Neural crest cell (in vitro differentiated cells): ENCODE results near the gene PLSCR1. TPM values are rescaled to one million over a fixed set of nuclear protein-coding genes. Genes with fewer than 3 reads are reported as not detected.

ENCODE experiments used
- DNase-seq: peaks from one replicate; pipeline ENCODE4 v3.0.0; 2021; ENCODE audit warnings: low read depth, mixed read lengths, low spot score
- H3K27ac Mint-ChIP-seq: one replicate; pipeline ENCODE4 v1.8.0; 2021; ENCODE audit warnings: mild to moderate bottlenecking, mixed read lengths; ENCODE audit not compliant: unreplicated experiment
- H3K27me3 Mint-ChIP-seq: 2 replicates; pipeline ENCODE4 v1.8.0; 2021; ENCODE audit warnings: low read depth, mild to moderate bottlenecking, mixed read lengths
- H3K36me3 Mint-ChIP-seq: 2 replicates; pipeline ENCODE4 v1.8.0; 2021; ENCODE audit warnings: low read depth, mild to moderate bottlenecking, mixed read lengths
- H3K4me1 Mint-ChIP-seq: 2 replicates; pipeline ENCODE4 v1.8.0; 2021; ENCODE audit warnings: mixed read lengths
- H3K4me3 Mint-ChIP-seq: one replicate; pipeline ENCODE4 v1.8.0; 2021; ENCODE audit warnings: mild to moderate bottlenecking, mixed read lengths
- H3K9me3 Mint-ChIP-seq: 2 replicates; pipeline ENCODE4 v1.8.0; 2021; ENCODE audit warnings: mixed read lengths
- total RNA-seq: library from RNA; stranded (reverse); gene quantifications from 2 replicates; pipeline ENCODE4 v1.2.1, GENCODE V29; 2021
- TF ChIP-seq, protein P1 (sequence below): fragments of 200-600 bp; sonication (generic); conservative IDR thresholded peaks from 2 replicates; pipeline ENCODE4 v1.5.0; 2021; ENCODE audit warnings: antibody characterized with exemption, mild to moderate bottlenecking

The PLSCR1 gene
- total RNA-seq, 1 donor from 2014 or later = 29.8 TPM

DNA sequence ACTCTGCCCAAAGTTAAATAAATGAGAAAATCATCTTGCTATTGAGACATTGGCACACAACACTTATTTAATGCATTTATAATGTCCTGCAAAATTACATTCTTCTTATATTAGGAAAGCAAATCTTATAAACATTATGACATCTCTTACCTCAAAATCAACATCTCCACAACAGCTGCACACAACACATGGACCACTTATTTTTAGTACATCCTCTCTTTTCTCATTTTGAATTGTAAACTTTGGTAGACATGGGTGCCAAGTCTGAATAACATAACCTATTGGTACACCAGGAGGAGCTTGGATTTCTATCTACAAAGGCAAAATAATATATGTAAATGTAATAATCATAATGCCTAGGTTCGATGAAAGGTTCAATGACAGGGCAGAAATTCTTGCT, 23.0 kb downstream of the PLSCR1 start:
- H3K27me3 Mint-ChIP-seq = no peaks in the 10 kb centered on the region
- no peak for DNase-seq
- H3K4me1 Mint-ChIP-seq = peaks cover 10% of the 10 kb centered on the region
- TF ChIP-seq, protein P1, sequence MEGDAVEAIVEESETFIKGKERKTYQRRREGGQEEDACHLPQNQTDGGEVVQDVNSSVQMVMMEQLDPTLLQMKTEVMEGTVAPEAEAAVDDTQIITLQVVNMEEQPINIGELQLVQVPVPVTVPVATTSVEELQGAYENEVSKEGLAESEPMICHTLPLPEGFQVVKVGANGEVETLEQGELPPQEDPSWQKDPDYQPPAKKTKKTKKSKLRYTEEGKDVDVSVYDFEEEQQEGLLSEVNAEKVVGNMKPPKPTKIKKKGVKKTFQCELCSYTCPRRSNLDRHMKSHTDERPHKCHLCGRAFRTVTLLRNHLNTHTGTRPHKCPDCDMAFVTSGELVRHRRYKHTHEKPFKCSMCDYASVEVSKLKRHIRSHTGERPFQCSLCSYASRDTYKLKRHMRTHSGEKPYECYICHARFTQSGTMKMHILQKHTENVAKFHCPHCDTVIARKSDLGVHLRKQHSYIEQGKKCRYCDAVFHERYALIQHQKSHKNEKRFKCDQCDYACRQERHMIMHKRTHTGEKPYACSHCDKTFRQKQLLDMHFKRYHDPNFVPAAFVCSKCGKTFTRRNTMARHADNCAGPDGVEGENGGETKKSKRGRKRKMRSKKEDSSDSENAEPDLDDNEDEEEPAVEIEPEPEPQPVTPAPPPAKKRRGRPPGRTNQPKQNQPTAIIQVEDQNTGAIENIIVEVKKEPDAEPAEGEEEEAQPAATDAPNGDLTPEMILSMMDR = no peak
- H3K4me3 Mint-ChIP-seq = no peak overlapping the region
- no peak overlapping the region for H3K27ac Mint-ChIP-seq
- peaks cover 8% of the 10 kb centered on the region for H3K36me3 Mint-ChIP-seq
- H3K9me3 Mint-ChIP-seq = no peaks in the 10 kb centered on the region

DNA sequence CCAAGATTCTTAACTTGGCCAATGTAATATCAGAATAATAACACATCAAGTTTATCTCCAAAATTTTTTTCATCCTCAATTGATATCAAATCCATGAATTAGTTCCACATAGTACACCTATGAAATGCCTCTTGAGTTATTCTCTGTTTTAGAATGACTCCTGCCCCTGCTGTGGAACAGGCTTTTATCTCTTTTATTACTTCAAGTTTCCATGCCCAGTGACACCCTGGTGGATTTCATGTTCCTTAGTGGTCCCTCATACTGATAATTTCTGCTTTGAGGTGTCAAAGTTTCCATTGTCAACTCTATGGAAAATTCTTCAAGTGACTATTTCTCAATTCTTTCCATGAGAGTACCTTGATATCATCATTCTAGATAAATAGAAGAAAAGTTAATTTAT, 24.6 kb downstream of the PLSCR1 start:
- Mint-ChIP-seq H3K9me3 (no peaks in the 10 kb centered on the region), H3K4me3 (no peak overlapping the region), H3K36me3 (peaks cover 6% of the 10 kb centered on the region), H3K27ac (no peak overlapping the region), H3K4me1 (peaks cover 6% of the 10 kb centered on the region), H3K27me3 (no peaks in the 10 kb centered on the region)
- TF ChIP-seq, protein P1 = no peak
- DNase-seq = no peak

DNA sequence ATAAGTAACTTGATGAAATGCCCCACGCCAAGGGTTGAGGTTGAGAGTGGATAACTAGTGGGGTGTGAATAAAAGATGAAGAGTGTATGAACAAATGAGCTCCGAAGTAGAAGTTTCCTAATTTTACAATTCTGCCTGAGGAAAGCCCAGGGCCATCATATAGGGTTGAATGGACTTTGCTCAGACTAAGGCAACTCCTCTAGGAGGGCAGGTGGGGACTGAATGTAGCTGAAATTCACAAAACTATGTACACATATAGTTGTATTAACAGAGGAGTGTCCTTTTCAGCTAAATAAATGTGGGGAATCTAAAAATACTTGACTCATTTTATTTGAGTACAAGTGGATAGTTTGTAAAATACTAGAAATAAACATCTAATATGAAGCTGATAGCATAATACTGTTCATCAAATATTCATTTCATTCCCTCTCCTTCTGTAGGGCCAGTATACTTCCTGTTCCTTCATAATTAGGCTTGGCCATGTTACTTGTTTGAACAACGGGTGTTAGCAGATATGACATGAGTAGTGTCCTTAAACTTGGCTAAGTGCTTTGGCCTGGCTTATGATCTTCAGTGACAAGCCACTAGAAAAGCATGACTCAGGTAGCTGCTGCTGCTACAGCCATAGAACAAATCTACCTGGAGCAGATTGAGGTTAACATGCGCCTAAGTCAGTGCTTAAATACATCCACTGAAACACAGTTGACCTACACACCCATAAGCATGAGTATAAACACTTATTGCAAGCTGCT, 26.5 kb downstream of the PLSCR1 start:
- no peak for DNase-seq
- H3K9me3 Mint-ChIP-seq = no peaks in the 10 kb centered on the region
- TF ChIP-seq, protein P1 = no peak
- H3K27me3 Mint-ChIP-seq = no peaks in the 10 kb centered on the region
- H3K27ac Mint-ChIP-seq = no peak overlapping the region
- H3K36me3 Mint-ChIP-seq = peaks cover 3% of the 10 kb centered on the region
- H3K4me3 Mint-ChIP-seq = no peak overlapping the region
- peaks cover 6% of the 10 kb centered on the region for H3K4me1 Mint-ChIP-seq

DNA sequence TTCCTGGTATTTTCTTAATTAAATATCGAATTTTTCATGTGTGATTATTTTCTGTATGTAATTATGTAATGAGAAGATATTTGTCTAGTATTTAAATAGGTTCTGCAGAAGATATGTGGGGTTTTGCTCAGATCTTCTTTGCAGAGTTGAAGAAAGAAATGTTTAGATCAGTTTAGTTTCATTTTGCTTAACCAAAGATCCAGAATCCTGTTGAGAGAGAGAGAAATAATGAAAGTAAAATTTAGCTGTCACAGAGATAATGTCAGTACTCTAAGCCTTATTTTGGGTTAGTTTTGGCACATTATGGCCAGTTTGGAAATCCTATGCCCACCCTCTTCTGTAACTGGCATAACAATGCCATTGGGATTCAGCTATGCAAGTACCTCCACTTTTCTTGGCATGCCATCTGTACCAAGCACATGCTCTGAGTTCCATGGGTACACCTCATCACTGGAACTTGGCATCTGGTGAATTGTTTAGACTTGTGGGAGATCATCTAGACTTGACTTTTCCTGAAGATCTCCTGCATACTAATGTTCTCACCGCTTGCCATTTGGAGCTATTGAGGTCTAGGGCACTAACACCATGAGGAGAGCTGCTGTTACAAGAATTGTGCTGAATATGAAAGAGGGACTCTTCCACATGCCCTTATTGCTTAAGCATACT, 30.9 kb downstream of the PLSCR1 start:
- Mint-ChIP-seq H3K4me3 (no peak overlapping the region), H3K27ac (no peak overlapping the region), H3K4me1 (no peaks in the 10 kb centered on the region), H3K36me3 (peaks cover 5% of the 10 kb centered on the region), H3K9me3 (peaks cover 3% of the 10 kb centered on the region), H3K27me3 (no peaks in the 10 kb centered on the region)
- TF ChIP-seq, protein P1 = no peak
- no peak for DNase-seq

DNA sequence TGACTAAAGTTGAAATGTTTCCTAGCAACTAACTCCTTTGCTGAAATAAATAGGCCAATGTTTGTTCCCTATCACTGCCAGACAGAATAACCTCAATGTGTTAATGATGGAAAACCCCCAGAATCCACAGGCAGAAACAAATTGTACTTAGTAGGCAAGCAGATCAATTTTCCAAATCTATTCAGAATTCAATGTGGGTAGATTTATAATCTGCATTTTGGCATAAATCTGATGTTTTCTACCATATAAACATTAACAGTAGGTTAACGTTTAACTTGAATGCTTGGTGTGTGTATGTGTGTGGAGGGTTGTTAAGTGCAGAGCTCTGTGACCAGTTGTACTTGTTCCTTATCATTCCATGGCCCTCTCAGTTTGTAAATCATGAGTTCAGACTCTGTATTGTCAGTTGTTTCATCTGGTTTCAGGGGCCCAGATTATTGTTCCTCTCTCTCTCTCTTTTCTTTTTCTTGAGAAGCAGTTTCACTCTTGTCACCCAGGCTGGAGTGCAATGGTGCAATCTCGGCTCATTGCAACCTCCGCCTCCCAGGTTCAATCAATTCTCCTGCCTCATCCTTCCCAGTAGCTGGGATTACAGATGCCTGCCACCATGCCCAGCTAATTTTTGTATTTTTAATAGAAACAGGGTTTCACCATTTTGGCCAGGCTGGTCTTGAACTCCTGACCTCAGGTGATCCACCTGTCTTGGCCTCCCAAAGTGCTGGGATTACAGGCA, 32.8 kb downstream of the PLSCR1 start:
- TF ChIP-seq, protein P1 = no peak
- Mint-ChIP-seq H3K4me1 (peaks cover 12% of the 10 kb centered on the region), H3K9me3 (peaks cover 5% of the 10 kb centered on the region), H3K27ac (no peak overlapping the region), H3K27me3 (no peaks in the 10 kb centered on the region), H3K4me3 (no peak overlapping the region), H3K36me3 (peaks cover 5% of the 10 kb centered on the region)
- DNase-seq = no peak
